HG03280 (cell line): ENCODE data around the gene DUS2.
"Not testable (repeated sequence)": the region's sequence is repeated elsewhere in the genome, so short reads cannot be mapped to it uniquely, and the experiment has no call there.

ENCODE experiments used
- ATAC-seq: cut with Tn5 transposase; IDR thresholded peaks from one replicate; pipeline ENCODE4 v1.9.1; 2021; ENCODE audit warnings: mild to moderate bottlenecking, moderate library complexity; ENCODE audit not compliant: unreplicated experiment

The DUS2 gene

DNA sequence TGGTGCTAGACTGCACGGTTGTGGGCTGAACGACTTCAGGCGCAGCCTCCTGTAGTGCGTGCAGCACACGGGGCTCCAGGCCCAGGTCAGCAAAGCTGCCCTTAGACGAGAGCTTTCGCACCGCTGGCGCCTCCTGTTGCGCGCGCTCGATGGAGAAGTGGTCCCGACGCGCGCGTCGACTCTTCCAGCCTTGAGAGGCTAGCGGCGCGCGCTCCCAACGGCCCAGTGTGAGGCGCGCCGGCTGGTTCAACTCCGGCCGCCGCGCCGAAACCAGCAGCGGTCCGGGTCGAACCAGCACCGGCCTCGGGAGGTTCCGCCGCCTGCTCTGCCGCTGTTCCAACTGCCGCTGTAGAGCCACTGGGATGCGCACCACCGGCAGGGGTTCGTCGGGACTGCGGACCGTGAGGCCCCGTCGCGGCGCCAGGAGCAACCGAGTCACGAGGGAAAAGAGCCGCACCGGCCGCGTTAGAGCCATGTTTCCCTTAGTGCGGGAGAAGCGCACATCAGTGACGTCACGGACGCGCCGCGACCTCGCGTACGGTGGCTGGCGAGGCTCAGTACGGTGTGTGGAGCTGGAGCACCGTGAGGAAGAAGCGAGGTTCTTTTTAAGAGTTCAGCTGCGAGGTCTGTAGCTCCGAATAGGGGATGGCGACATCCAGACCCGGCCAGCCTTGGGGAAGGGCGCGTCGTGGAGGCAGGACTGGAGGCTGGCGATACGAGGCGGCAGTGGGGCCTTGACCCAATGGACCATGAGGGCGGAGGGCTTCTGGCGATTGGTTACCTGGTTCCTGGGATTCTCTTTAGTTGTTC is at the start of gene DUS2, which contains the start of gene DDX28:
TSS of gene DUS2 (plus strand) at position 557 of the 810 bp plus-strand sequence. CDS start 14,740 bp downstream, outside the sequence.
TSS of gene DDX28 (minus strand) at position 505 of the 810 bp plus-strand sequence. CDS start at position 475, 30 bp downstream.
- peak; percentile 80 for ATAC-seq

DNA sequence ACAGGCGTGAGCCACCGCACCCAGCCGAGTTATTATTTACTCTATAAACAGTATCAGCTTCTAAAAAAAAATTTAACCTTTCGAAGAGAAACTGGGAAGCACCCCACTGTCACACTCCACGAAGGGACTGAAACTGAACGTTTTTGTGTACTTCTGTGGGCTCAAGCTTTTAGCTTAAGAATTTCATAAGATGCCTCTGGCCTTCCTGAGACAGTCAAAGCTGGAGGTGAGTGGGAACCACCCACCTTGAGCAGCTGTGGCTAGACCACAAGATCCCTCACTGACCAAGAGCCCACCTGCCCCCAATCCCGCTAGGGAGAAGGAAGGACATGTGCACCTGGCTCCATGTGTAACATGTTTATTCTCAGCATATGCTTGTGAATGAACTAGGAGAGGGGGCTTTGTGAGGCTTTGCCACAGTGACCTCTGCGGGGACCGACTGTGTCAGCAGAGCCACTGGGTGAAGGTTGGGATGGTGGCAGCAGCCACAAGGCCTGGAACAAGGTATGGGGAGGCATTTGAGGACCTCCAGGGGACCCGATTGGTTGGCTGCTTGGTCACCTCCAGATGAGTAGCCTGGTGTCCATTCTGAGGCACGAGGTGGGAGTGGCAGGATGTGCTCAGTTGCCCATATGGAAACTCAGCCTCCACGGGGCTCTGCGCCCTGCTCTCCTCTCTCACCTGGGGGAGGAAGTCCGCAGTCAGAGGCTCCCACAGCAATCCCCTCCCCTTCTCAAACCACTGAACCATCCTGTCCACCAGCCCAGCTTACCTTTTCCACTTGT is 47.6 kb upstream of the DUS2 start:
- no peak for ATAC-seq

DNA sequence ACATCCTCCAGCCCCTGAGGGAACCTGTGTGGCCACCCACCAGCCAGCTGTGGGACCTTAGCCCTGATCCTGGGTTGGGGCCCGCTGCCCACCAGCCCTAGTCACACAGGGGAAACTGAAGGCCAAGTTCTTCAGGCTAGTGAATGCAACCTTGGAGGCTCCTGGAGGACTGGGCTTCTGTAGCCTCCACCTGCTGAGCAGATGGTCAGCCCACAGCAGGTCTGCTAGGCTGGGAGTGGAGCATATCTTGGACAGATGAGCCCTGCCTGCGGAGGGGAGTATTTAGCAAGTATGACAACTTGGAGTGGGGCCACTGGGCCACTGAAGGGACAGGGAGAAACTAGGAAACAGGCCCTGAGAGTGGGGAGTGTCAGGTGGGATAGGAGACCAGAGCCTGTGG is 46.9 kb upstream of the DUS2 start:
- no peak for ATAC-seq

GRCh38 chr16:67977005-67977404 is 46.1 kb upstream of the DUS2 start:
- ATAC-seq, result no peak

DNA sequence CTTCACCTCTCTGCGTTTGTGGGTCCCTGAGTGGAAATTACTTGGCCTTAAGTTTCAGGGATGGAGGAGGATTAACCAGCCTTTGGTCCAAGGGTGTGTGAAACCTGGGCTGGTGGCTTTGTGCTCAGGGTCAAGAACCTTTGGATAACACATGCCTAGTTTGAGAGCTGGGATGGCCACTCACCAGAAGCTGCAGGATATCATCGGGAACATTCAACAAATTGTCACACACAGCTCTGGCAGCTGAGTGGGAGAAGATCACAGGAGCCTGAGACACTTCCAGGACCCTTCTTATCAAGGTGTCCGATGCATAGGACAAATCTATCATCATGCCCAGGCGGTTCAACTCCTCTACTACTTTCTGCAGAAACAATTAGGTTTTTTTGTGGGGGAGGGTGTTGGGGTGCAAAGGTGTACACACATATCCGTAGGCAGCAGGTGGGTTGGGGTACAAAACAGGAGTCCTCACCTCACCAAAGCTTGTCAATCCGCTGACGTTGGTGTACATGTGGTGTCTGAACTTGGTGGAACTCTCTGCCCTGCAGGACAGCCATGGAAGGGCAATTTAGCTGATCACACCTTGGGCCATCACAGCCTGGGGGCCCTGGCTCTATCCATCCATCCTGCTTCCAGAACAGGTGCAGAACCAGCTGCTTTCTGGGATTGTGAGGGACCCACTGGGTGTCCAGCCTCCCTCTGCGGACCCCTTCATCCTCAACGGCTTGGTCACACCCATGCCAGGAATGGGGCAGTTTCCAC is 45.4 kb upstream of the DUS2 start:
- ATAC-seq, result no peak

DNA sequence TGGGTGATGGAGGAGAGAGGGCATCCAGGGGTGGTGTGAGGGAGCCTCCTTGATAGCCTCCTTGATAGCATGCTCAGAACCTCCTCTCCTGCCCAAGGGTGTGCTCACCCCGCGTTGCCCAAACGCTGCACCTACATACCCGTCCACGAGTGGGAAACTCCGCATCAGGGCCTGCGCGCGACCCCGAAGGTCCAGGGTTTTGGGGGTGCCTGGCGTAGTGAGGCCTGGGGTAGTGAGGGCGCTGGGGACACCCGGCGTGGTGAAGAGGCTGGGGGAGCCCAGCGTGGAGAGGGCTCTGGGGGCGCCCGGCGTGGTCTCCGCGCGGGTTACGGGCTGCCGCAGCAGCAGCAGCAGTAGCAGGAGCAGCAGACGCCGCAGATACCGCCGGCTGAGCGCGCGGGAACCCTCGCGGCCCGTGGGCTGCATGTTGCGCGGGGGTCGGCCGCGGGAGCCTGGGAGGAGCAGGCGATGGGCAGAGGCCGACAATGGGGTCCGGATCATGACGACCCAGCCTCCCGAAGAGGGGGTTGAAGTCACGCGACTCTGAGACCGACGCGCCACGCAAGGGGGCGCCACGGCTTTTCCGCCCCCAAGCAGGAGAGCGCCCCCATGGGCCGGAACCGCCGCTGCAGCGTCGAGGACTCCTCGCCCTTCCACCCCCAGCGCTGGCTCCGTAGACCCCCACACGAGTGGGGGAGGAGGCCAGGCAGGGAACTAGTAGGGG is 43.0 kb upstream of the DUS2 start, which contains the start of gene DPEP3:
TSS of gene DPEP3 (minus strand) at position 545 of the 724 bp plus-strand sequence. CDS start at position 426, 119 bp downstream.
- ATAC-seq, result no peak

- no peak for ATAC-seq
Measured at GRCh38 chr16:67982011-67982696, 40.9 kb upstream of the DUS2 start.

DNA sequence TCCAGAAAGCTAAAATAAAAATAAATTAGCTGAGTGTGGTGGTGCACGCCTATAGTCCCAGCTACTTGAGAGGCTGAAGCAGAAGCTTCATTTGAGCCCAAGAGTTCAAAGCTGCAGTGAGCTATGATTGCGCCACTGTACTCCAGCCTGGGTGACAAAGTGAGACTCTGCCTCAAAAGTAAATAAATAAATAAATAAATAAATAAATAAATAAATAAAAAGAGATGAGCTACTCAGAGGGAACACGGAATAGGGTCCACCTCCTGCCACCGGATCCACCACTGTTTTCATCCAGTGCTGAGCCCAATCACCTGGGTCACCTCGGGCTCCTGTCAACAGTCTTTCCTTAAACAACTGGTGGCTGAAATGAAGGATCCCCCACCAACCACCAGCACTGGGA is 36.1 kb upstream of the DUS2 start:
- no peak for ATAC-seq

- ATAC-seq, result no peak
Measured at GRCh38 chr16:67987460-67988160, 35.5 kb upstream of the DUS2 start.

DNA sequence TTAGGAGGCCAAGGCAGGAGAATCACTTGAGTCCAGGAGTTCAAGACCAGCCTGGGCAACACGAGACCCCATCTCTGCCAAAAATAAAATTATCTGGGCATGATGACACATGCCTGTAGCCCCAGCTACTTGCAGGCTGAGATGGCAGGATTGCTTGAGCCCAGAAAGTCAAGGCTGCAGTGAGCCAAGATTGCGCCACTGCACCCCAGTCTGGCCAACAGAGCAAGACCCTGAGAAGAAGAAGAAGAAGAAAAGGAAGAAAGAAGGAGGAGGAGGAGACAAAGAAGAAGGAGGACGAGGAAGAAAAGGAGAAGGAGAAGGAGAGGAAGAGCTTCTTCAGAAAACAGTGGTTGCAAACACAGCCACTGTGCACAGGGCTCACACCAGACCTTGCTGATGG is 34.4 kb upstream of the DUS2 start:
- no peak for ATAC-seq

- no peak for ATAC-seq
Measured at GRCh38 chr16:67989322-67990017, 33.6 kb upstream of the DUS2 start.

DNA sequence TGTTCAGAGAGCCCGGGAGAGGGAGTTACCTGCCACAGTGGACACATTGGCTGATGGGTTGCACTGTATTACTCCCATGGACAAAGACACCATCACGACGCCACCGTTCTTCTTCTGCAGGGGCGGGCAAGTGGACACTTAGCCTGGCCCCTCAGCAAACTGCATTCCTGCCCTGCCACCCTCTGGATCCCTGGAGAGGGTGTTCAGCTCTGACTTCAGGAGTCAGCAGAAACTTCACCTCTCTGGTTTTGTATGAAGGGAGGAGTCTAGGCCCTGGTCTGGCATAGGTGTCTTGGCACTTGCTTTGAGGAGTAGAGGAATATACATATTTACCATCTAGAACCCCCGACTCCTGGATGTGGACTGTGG is 33.1 kb upstream of the DUS2 start:
- no peak for ATAC-seq

DNA sequence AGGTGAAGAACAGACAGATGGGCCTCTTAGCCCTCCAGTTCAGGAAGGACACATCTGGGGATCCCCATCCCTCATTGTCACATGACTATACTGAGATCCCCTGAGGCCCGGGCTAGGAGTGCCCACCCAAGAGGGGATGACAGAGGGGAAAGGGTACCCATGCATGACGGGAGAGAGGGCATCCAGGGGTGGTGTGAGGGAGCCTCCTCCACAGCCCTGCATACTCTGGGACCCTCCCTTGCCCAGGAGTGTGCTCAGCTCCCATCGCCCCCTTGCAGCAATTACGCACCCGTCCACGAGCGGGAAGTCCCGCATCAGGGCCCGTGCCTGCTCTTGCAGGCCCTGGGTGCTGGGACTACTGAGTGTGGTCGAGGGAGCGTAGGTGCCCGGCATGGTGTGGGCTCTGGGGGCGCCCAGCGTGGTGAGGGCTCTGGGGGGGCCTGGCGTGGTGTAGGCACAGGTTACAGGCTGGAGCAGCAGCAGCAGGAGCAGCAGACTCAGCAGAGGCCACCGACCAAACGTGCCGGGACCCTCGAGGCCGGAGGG is 30.4 kb upstream of the DUS2 start:
- ATAC-seq, result peak; percentile 3

DNA sequence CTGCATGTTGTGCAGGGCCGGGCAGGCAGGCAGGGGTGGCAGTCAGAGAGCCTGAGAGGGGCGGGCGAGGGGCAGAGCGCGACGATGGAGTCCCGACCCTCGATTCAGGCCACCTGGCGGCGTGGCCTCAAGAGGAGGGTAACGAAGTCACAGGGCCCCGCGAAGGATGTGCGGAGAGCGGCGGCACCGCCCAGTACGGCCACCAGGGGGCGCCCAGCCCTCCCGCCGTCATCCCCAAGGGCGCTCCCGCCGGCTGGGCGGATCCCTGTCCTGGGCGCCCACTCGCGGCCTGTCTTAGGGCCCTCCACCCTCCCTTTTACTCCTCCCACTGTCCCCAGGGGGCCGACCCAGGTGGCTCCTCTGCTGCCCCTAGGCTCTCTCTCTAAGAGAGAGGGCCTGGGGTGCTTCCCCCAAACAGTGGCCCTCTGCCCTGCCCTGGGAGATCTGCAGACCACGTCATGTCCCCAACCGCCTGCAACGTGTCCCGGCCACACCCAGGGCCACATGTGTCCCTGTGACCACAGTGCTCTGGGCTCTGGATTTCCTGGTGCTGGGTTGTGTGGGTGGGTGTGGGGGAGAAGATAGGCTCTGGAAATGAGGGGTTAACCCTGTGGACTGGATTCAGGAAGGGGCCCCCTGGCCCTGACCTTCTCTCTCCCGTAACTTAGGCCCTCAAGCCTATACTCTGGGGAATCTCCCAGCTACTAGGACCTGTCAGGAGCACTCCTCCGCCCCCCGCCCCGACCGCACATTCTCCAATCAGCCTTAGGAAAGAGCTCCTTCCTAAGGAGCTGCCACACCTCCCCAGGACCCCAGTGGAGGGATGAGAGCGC is 29.7 kb upstream of the DUS2 start:
- peak; percentile 80 for ATAC-seq

DNA sequence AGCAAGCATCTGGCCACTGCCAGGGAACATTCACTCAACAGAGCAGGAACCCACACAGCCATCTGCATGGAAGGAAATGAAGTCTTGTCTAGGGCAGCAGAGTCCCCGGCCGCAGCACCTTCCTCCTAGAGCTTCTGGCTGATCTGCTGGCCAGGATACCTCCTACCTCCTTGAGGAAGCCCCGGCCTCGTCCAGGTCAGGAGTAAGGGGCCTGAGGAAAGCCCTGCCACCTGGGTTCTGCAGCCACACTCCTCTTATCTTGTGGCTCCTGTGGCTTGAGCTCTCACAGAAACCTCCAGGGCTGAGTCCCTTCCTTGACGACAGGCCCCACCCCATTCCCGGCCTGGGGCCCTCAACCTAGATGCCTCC is 29.1 kb upstream of the DUS2 start:
- ATAC-seq, result not testable (repeated sequence)

DNA sequence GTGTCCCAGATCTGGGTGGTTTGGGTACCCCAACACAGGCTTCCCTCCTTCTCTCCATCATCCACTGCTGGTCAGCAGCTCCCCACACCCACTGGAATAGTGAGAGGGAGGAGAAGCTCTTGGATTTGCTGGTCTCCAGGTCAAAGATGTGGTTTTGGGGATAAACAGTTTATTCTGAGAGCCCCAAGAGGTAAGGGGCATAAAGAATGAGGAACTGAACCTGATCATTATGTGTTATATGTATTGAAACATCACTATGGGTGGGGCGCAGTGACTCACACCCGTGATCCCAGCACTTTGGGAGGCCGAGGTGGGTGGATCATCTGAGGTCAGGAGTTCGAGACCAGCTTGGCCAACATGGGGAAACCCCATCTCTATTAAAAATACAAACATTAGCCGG is 27.7 kb upstream of the DUS2 start:
- ATAC-seq, result no peak

DNA sequence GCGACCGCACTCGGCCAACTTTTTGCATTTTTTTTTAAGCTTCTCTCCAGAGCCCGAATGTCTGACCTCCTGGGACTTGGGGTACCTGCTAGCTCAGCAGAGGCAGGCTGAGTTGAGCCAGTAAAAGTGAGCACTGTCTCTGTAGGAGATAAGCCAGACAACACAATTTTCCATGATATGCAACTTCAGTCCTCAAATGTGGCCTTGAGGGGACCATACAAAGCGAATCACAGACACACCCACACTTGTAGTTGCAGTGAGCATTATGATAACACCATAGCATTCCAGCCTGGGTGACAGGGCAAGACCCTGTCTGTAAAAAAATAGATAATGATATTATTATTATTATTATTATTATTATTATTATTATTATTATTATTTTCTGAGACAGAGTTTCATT is 26.4 kb upstream of the DUS2 start:
- no peak for ATAC-seq
